Neural cell (in vitro differentiated cells): ENCODE measurements around the gene ANKS1B. TPM values are rescaled to one million over a fixed set of nuclear protein-coding genes. Genes with fewer than 3 reads are reported as not detected.

Experiments used
- H2AFZ ChIP-seq: fragments of 200-600, 300-800 bp; sonication (generic), shearing (Covaris generic); 2 replicates; pipeline ENCODE4 v1.6.0; 2014; ENCODE audit warnings: low read depth, mild to moderate bottlenecking, antibody characterized with exemption, low read length, moderate library complexity
- H3F3A ChIP-seq: fragments of 200-600 bp; shearing (Covaris generic); 2 replicates; pipeline ENCODE4 v1.6.1; 2016; ENCODE audit warnings: mild to moderate bottlenecking, moderate library complexity, mixed read lengths, antibody characterized with exemption, low read length; ENCODE audit not compliant: insufficient read depth, poor library complexity, severe bottlenecking
- H3K27ac ChIP-seq: fragments of 200-600, 300-800 bp; sonication (generic), shearing (Covaris generic); 2 replicates; pipeline ENCODE4 v1.5.1; 2014; ENCODE audit warnings: mild to moderate bottlenecking, low read length, moderate library complexity
- H3K27me3 ChIP-seq: fragments of 300-800, 200-600 bp; sonication (generic), shearing (Covaris generic); 2 replicates; pipeline ENCODE4 v1.6.0; 2014; ENCODE audit warnings: mild to moderate bottlenecking, low read depth, low read length, moderate library complexity; ENCODE audit not compliant: insufficient read depth
- H3K36me3 ChIP-seq: fragments of 300-800, 200-600 bp; sonication (generic), shearing (Covaris generic); 2 replicates; pipeline ENCODE4 v1.5.1; 2014; ENCODE audit warnings: mild to moderate bottlenecking, antibody characterized with exemption, low read length, moderate library complexity; ENCODE audit not compliant: insufficient read depth
- H3K4me2 ChIP-seq: fragments of 300-800, 200-600 bp; sonication (generic), shearing (Covaris generic); 2 replicates; pipeline ENCODE4 v1.6.0; 2014; ENCODE audit warnings: mild to moderate bottlenecking, low read length
- H3K4me3 ChIP-seq: fragments of 300-800, 200-600 bp; sonication (generic), shearing (Covaris generic); 2 replicates; pipeline ENCODE4 v1.5.1; 2014; ENCODE audit warnings: mild to moderate bottlenecking, low read length, moderate library complexity
- H3K79me2 ChIP-seq: fragments of 200-600 bp; shearing (Covaris generic); replicated peaks from 2 replicates; pipeline ENCODE4 v1.6.0; 2014; ENCODE audit warnings: mild to moderate bottlenecking, low read length, moderate library complexity; ENCODE audit not compliant: insufficient read depth
- H3K9ac ChIP-seq: fragments of 300-800, 200-600 bp; sonication (generic), shearing (Covaris generic); 2 replicates; pipeline ENCODE4 v1.6.1; 2016; ENCODE audit warnings: mild to moderate bottlenecking, low read length, mixed read lengths
- H3K9me2 ChIP-seq: fragments of 200-600 bp; shearing (Covaris generic); 2 replicates; pipeline ENCODE4 v1.6.1; 2016; ENCODE audit warnings: mild to moderate bottlenecking, low read length, mixed read lengths; ENCODE audit not compliant: insufficient read depth
- H3K9me3 ChIP-seq: fragments of 200-600, 300-800 bp; sonication (generic), shearing (Covaris generic); 2 replicates; pipeline ENCODE4 v1.6.1; 2016; ENCODE audit warnings: mild to moderate bottlenecking, mixed run types, low read length, moderate library complexity, mixed read lengths
- H4K20me1 ChIP-seq: fragments of 200-600 bp; shearing (Covaris generic); 2 replicates; pipeline ENCODE4 v1.6.1; 2016; ENCODE audit warnings: mild to moderate bottlenecking, mixed run types; ENCODE audit not compliant: insufficient read depth
- EP300 ChIP-seq: fragments of 450-650 bp; conservative IDR thresholded peaks from 2 replicates; pipeline ENCODE4 v1.6.1; 2014; ENCODE audit warnings: antibody characterized with exemption, mild to moderate bottlenecking, moderate library complexity; ENCODE audit not compliant: poor library complexity, severe bottlenecking
- EZH2 ChIP-seq: fragments of 200-600, 300-800 bp; shearing (Covaris generic), sonication (generic); IDR thresholded peaks from 2 replicates; pipeline ENCODE4 v1.6.1; 2014; ENCODE audit warnings: antibody characterized with exemption, low read length, borderline replicate concordance, mild to moderate bottlenecking; ENCODE audit not compliant: insufficient read depth, poor library complexity, severe bottlenecking
- MXI1 ChIP-seq: fragments of 450-650 bp; conservative IDR thresholded peaks from 2 replicates; pipeline ENCODE4 v1.6.1; 2014; ENCODE audit warnings: antibody characterized with exemption, mild to moderate bottlenecking; ENCODE audit not compliant: poor library complexity, severe bottlenecking
- POLR2AphosphoS5 ChIP-seq: IDR thresholded peaks from 2 replicates; pipeline ENCODE4 v1.6.1; 2012
- RAD21 ChIP-seq: fragments of 450-650 bp; conservative IDR thresholded peaks from 2 replicates; pipeline ENCODE4 v1.6.1; 2014; ENCODE audit warnings: antibody characterized with exemption, mild to moderate bottlenecking, moderate library complexity
- REST ChIP-seq: IDR thresholded peaks from 2 replicates; pipeline ENCODE4 v1.6.1; 2012; ENCODE audit warnings: borderline replicate concordance
- SMC3 ChIP-seq: fragments of 450-650 bp; conservative IDR thresholded peaks from 2 replicates; pipeline ENCODE4 v1.6.1; 2014; ENCODE audit warnings: antibody characterized with exemption, mild to moderate bottlenecking, moderate library complexity; ENCODE audit not compliant: poor library complexity
- TAF1 ChIP-seq: IDR thresholded peaks from 2 replicates; pipeline ENCODE4 v1.6.1; 2012; ENCODE audit warnings: low read depth
- polyA plus RNA-seq: library from polyadenylated mRNA; depleted of rRNA; stranded (reverse); fragments of >200 nt; gene quantifications from 2 replicates; pipeline ENCODE4 v1.2.3, GENCODE V29; 2014
- TF ChIP-seq, protein P1 (sequence below): fragments of 450-650 bp; IDR thresholded peaks from 2 replicates; pipeline ENCODE4 v1.5.1; 2014; ENCODE audit warnings: antibody characterized with exemption, mild to moderate bottlenecking, moderate library complexity; ENCODE audit not compliant: poor library complexity, severe bottlenecking

ANKS1B gene
- polyA plus RNA-seq, 1 donor from 2014 or later: 65.6 TPM

- no peaks in the 10 kb centered on the region for H4K20me1 ChIP-seq
- H3K79me2 ChIP-seq: no peaks in the 10 kb centered on the region
- no peak overlapping the region for H3K4me3 ChIP-seq
- H3K36me3 ChIP-seq: no peaks in the 10 kb centered on the region
- H3K27me3 ChIP-seq: no peaks in the 10 kb centered on the region
- no peak overlapping the region for H3K27ac ChIP-seq
- no peak overlapping the region for H3K9ac ChIP-seq
- TF ChIP-seq SMC3 (no peak), POLR2AphosphoS5 (no peak), TAF1 (no peak), MXI1 (no peak), REST (no peak), EP300 (no peak), RAD21 (no peak), EZH2 (no peak)
- TF ChIP-seq, protein P1, sequence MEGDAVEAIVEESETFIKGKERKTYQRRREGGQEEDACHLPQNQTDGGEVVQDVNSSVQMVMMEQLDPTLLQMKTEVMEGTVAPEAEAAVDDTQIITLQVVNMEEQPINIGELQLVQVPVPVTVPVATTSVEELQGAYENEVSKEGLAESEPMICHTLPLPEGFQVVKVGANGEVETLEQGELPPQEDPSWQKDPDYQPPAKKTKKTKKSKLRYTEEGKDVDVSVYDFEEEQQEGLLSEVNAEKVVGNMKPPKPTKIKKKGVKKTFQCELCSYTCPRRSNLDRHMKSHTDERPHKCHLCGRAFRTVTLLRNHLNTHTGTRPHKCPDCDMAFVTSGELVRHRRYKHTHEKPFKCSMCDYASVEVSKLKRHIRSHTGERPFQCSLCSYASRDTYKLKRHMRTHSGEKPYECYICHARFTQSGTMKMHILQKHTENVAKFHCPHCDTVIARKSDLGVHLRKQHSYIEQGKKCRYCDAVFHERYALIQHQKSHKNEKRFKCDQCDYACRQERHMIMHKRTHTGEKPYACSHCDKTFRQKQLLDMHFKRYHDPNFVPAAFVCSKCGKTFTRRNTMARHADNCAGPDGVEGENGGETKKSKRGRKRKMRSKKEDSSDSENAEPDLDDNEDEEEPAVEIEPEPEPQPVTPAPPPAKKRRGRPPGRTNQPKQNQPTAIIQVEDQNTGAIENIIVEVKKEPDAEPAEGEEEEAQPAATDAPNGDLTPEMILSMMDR: no peak
- H2AFZ ChIP-seq: no peak overlapping the region
- no peak overlapping the region for H3K4me2 ChIP-seq
- no peaks in the 10 kb centered on the region for H3K9me3 ChIP-seq
- H3F3A ChIP-seq: no peaks in the 10 kb centered on the region
- H3K9me2 ChIP-seq: no peaks in the 10 kb centered on the region
Measured at GRCh38 chr12:98903875-98904274, 1080.9 kb downstream of the ANKS1B start.

- no peak overlapping the region for H3K4me2 ChIP-seq
Measured at GRCh38 chr12:98901189-98901588, 1083.5 kb downstream of the ANKS1B start.

More at GRCh38 chr12:98901189-98901588, 1083.5 kb downstream of the ANKS1B start:
- H3K4me3 ChIP-seq: no peak overlapping the region
- no peaks in the 10 kb centered on the region for H4K20me1 ChIP-seq
- no peak overlapping the region for H2AFZ ChIP-seq
- no peaks in the 10 kb centered on the region for H3K36me3 ChIP-seq
- no peaks in the 10 kb centered on the region for H3F3A ChIP-seq
- H3K9me3 ChIP-seq: no peaks in the 10 kb centered on the region
- H3K9me2 ChIP-seq: no peaks in the 10 kb centered on the region
- no peaks in the 10 kb centered on the region for H3K27me3 ChIP-seq
- H3K79me2 ChIP-seq: no peaks in the 10 kb centered on the region
- no peak overlapping the region for H3K9ac ChIP-seq
- TF ChIP-seq POLR2AphosphoS5 (no peak), EP300 (no peak), EZH2 (no peak), MXI1 (no peak), SMC3 (no peak), TAF1 (no peak), RAD21 (no peak)
- TF ChIP-seq, protein P1: no peak
- no peak overlapping the region for H3K27ac ChIP-seq
